Kidney (tissue), 14 donors: ENCODE measurements around the gene AP1G2. TPM values are rescaled to one million over a fixed set of nuclear protein-coding genes. Genes with fewer than 3 reads are reported as not detected.

Experiments
- DNase-seq, 5 donors: peaks; one replicate each; pipeline ENCODE4 v3.0.0-alpha.2; 2013 to 2020
- FAIRE-seq: peaks from 2 replicates; lab custom pipeline; 2012; peaks lifted over from hg19 to GRCh38; lab: Jason Lieb, UNC
- H3K27ac ChIP-seq, 2 donors: one replicate each; pipeline ENCODE4 v1.7.0; 2013; ENCODE audit warnings: low read depth in 2 of 2, low read length in 2 of 2, inconsistent platforms in 1 of 2
- H3K27me3 ChIP-seq: one replicate; pipeline ENCODE4 v1.7.1; 2013; ENCODE audit warnings: low read length, inconsistent platforms; ENCODE audit not compliant: control insufficient read depth, insufficient read depth
- H3K36me3 ChIP-seq, 3 donors: one replicate each; pipeline versions ENCODE4 v1.7.0 to v1.7.1; 2013; ENCODE audit warnings: low read length in 3 of 3, control low read depth in 1 of 3, inconsistent platforms in 1 of 3; ENCODE audit not compliant: insufficient read depth in 3 of 3, control insufficient read depth in 2 of 3
- H3K4me1 ChIP-seq, 3 donors: one replicate each; pipeline versions ENCODE4 v1.7.0 to v1.7.1; 2013; ENCODE audit warnings: low read length in 3 of 3, inconsistent platforms in 1 of 3, low read depth in 1 of 3; ENCODE audit not compliant: control insufficient read depth in 2 of 3, insufficient read depth in 2 of 3
- H3K4me3 ChIP-seq, 3 donors: one replicate each; pipeline versions ENCODE4 v1.7.0 to v1.8.1; 2013; ENCODE audit warnings: low read length in 3 of 3, control low read depth in 1 of 3, inconsistent platforms in 1 of 3
- H3K9ac ChIP-seq, 3 donors: one replicate each; pipeline versions ENCODE4 v1.7.0 to v1.7.1; 2013; ENCODE audit warnings: low read length in 3 of 3, control low read depth in 1 of 3, inconsistent platforms in 1 of 3
- H3K9me3 ChIP-seq, 3 donors: one replicate each; pipeline versions ENCODE4 v1.7.0 to v1.7.1; 2013; ENCODE audit warnings: low read length in 3 of 3, control low read depth in 1 of 3, inconsistent platforms in 1 of 3; ENCODE audit not compliant: control insufficient read depth in 2 of 3, insufficient read depth in 1 of 3
- intact Hi-C: fragments of 100-400 bp; cut with DNase I; formaldehyde crosslinking; loops from one replicate; pipeline ENCODE4 v1.11.1; 2022
- polyA plus RNA-seq: library from polyadenylated mRNA; stranded (reverse); fragments of 350-450 nt; fragmentation: Illumina TruSeq; extraction: RNeasy Lipid Tissue Mini Kit (QIAGEN cat#74804); gene quantifications from one replicate; pipeline ENCODE4 v1.2.3, GENCODE V29; 2014; ENCODE audit warnings: low read depth, low replicate concordance; ENCODE audit not compliant: insufficient read depth
- total RNA-seq: library from RNA; stranded (reverse); fragmentation: NEBNext Ultra II Directional; extraction: Animal tissue kit (Norgen Biotek cat#: 25700); gene quantifications from one replicate; pipeline ENCODE4 v1.2.1, GENCODE V29; 2021
- TF ChIP-seq, protein P1 (sequence below): IDR thresholded peaks from 3 replicates; pipeline ENCODE4 v1.5.1; 2012; ENCODE audit warnings: mild to moderate bottlenecking, moderate library complexity, borderline replicate concordance; ENCODE audit not compliant: insufficient read depth; ENCODE audit errors: extremely low read depth
- donor health status: control.
- donor health status: control.
- donor health status: control.
- donor health status: control.
- donor health status: control.
- donor health status: DM: yes; HTN: yes; CAD: no.
- donor health status: Normal renal cell carcinoma (clear cell type).

The AP1G2 gene
- total and polyA plus RNA-seq, 2 donors from 2014 or later = 56.7 to 123 TPM

DNA sequence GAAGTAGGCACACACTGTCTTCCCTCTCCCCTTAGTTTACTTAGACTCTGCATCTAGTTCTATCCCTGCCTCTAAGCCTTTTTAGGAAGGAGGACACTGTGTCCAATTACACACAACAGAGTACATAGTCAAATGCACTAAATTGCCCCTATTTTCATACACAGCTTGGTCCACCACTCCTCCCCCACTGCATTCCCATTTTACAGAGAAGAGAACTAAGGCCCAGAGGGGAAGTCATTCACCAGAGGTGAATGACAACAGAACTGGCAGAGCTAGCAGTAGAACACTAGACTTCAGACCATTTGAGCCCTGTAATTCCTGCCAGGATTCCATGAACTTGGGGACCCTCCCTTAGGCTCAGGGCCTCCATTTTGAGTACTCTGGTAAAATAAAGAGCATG, 12.1 kb upstream of the AP1G2 start:
- Histone ChIP-seq H3K9ac (no peak overlapping the region), H3K27ac (no peak overlapping the region), H3K4me3 (no peak overlapping the region), H3K27me3 (peaks cover 9% of the 10 kb centered on the region), H3K36me3 (no peaks in the 10 kb centered on the region), H3K9me3 (no peaks in the 10 kb centered on the region), H3K4me1 (peaks cover 0 to 2% (median 0%) of the 10 kb centered on the region in 3 donors)
- TF ChIP-seq, protein P1, sequence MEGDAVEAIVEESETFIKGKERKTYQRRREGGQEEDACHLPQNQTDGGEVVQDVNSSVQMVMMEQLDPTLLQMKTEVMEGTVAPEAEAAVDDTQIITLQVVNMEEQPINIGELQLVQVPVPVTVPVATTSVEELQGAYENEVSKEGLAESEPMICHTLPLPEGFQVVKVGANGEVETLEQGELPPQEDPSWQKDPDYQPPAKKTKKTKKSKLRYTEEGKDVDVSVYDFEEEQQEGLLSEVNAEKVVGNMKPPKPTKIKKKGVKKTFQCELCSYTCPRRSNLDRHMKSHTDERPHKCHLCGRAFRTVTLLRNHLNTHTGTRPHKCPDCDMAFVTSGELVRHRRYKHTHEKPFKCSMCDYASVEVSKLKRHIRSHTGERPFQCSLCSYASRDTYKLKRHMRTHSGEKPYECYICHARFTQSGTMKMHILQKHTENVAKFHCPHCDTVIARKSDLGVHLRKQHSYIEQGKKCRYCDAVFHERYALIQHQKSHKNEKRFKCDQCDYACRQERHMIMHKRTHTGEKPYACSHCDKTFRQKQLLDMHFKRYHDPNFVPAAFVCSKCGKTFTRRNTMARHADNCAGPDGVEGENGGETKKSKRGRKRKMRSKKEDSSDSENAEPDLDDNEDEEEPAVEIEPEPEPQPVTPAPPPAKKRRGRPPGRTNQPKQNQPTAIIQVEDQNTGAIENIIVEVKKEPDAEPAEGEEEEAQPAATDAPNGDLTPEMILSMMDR = no peak
- DNase-seq = no peak
- FAIRE-seq = no peak
- intact Hi-C loops = no loop called here

DNA sequence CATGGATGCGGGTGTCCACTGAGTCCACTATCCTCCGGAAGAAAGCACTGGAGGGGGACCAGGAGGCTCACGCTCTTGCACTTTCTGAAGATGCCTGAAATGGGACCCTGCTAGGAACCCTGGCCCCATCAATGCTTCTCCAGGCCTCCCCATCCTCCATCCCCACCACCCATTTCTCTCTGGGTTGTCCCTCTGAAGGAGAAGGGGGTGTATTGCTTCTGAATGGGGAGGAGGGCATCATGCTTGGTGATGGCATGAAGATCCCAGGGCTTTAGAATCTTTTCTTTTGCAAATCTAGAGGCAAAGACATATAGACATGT, 11.7 kb upstream of the AP1G2 start:
- intact Hi-C loops = no loop called here
- Histone ChIP-seq H3K27ac (no peak overlapping the region), H3K36me3 (no peaks in the 10 kb centered on the region), H3K9ac (no peak overlapping the region), H3K4me3 (no peak overlapping the region), H3K27me3 (peaks cover 9% of the 10 kb centered on the region), H3K4me1 (peaks cover 0 to 2% (median 0%) of the 10 kb centered on the region in 3 donors), H3K9me3 (no peaks in the 10 kb centered on the region)
- TF ChIP-seq, protein P1 = no peak
- no peak for DNase-seq
- FAIRE-seq = no peak

DNA sequence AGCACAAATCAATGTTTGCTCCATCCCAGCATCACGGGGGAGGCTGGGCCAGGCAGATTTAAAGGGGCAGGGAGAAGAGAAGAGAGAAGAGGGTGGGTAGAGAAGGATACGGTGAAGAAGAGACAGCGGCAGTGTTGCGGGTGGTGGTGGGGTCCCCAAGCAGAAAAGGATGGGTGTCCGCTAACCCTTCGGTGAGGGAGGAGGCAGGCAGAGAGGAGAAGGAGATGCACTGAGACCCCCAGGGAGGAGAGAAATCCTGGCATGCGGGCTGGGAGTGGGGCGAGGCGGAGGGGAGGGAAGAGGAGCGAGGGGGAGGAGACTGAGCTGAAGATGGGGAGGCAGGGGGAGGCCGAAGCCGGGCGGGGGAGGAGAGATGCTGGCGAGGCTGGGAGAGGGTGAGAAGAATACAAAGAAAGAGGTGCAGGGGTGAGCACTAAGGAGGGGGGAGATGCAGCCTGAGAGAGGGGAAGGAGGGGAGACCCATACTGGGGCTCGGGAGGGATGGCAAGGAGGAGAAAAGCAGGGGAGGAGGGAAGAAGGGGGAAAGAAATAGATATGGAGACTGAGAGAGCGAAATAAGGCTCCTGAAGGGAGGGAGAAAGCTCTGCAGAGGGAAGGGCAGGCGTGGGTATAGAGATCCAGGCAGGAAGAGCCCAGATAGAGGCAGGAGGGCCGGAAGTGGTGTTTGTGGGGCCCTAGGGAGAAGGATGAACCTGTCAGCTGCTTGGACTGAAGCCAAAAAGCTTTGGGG, 11.1 kb upstream of the AP1G2 start, which contains the start of gene JPH4:
Gene JPH4, minus strand, starts transcription at position 231 of the 751 bp plus-strand sequence. CDS start 1,337 bp downstream, outside the sequence.
- intact Hi-C loops = no loop called here
- no peaks in the 10 kb centered on the region for H3K9me3 ChIP-seq
- peaks cover 0 to 2% (median 0%) of the 10 kb centered on the region in 3 donors for H3K4me1 ChIP-seq
- TF ChIP-seq, protein P1 = no peak
- H3K4me3 ChIP-seq = peak within 1 kb of the TSS in 1 of 3 donors; percentile 39
- peaks cover 9% of the 10 kb centered on the region for H3K27me3 ChIP-seq
- no peaks in the 10 kb centered on the region for H3K36me3 ChIP-seq
- peak in 4 of 5 donors; percentile 77 to 88 (median 82) for DNase-seq
- FAIRE-seq = no peak
- no peak within 1 kb of the TSS for H3K9ac ChIP-seq
- no peak within 1 kb of the TSS for H3K27ac ChIP-seq
